ENCODE data around the gene SCAF8.
"Not testable (repeated sequence)": the region's sequence is repeated elsewhere in the genome, so short reads cannot be mapped to it uniquely, and the experiment has no call there.

SCAF8 gene

DNA sequence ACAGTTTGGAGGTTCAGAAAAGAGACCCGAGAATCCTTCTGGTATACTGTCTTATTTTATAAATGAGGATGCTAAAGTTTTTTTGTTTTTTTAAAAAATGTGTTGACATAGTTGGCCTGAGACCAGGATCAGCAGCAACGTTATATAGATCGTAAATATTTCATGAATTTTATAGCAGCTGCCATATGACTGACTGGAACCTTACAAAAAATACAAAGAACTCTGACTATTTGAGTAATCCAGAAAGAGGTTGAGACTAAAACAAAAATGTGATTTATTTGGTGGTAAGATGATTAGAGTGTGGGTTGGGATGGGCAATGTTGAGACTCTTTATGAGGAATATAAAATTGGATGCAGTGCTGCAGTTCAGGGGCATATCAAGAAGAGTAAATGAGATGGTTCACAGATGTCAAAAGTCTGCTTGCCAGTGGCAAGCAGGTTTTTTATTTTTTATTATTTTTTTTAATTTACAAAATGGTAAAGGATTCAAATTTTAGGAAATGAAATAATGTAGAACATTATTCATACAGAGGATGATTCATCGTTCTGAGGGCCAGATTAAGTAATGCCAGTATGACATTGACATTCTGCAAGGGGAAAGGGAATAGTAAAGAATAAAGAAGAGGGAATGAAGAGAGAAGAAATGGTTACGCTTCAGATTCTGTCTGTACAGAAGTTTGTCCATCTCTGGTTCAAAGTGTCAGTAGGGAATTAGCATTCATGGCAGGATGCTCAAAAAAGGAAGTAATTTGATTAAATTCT is 58.5 kb downstream of the SCAF8 start:
- H3K4me3 ChIP-seq (ENCODE audit: low read length), result no peak overlapping the region
- DNase-seq (ENCODE audit: low read depth), result peak; percentile 49
- H3K27me3 ChIP-seq (replicated peaks; ENCODE audit: control insufficient read depth, insufficient read depth, low read length), result no peaks in the 10 kb centered on the region
- H3K9me3 ChIP-seq (ENCODE audit: control insufficient read depth, low read length), result no peaks in the 10 kb centered on the region
- peaks cover 34% of the 10 kb centered on the region for H3K36me3 ChIP-seq (ENCODE audit: control insufficient read depth, insufficient read depth, low read length, severe bottlenecking)
- peaks cover 20% of the 10 kb centered on the region for H3K4me1 ChIP-seq (ENCODE audit: control insufficient read depth, insufficient read depth, low read length)
- H3K9ac ChIP-seq (ENCODE audit: low read length), result no peak overlapping the region

DNA sequence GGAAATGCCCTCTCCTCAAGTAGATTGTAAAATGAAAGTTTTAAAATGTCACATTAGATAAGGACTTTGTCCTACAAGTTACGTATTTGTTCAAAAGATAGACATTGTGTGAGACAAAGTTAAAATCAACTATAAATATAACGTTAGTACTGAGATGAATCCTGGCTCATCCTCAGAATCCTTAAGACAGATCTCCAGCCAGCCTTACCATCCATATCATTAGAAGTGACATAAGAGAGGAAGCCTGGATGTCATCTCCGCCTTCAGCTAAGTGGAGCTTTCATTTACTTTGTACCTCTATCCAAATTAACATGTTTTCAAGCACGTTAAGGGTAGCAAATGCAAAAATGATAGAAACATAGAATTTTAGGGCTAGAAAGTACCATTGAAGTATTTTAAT is 59.1 kb downstream of the SCAF8 start:
- Histone ChIP-seq H3K27me3 (replicated peaks; ENCODE audit: control insufficient read depth, insufficient read depth, low read length) (no peaks in the 10 kb centered on the region), H3K9me3 (ENCODE audit: control insufficient read depth, low read length) (no peaks in the 10 kb centered on the region), H3K4me3 (ENCODE audit: low read length) (no peak overlapping the region), H3K36me3 (ENCODE audit: control insufficient read depth, insufficient read depth, low read length, severe bottlenecking) (peaks cover 39% of the 10 kb centered on the region), H3K4me1 (ENCODE audit: control insufficient read depth, insufficient read depth, low read length) (peaks cover 20% of the 10 kb centered on the region), H3K9ac (ENCODE audit: low read length) (no peak overlapping the region)
- no peak for DNase-seq (ENCODE audit: low read depth)

DNA sequence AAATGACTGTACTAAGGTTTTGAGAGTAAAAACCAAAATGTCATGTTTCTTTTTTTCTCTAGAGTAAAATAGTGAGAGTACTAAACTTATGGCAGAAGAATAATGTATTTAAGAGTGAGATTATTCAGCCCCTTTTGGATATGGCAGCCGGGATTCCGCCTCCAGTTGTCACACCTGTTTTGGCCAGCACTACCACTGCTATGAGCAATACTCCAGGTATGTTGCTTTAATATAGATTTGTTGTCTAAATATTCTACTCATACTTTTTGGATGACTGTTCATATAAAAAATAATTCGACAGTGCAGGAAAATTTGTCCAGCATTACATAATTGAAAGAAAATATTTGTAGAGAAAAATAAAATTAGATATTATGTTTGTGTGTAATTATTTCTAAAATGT is 59.5 kb downstream of the SCAF8 start:
- H3K36me3 ChIP-seq (ENCODE audit: control insufficient read depth, insufficient read depth, low read length, severe bottlenecking), result peaks cover 40% of the 10 kb centered on the region
- H3K9me3 ChIP-seq (ENCODE audit: control insufficient read depth, low read length), result no peaks in the 10 kb centered on the region
- H3K27me3 ChIP-seq (replicated peaks; ENCODE audit: control insufficient read depth, insufficient read depth, low read length), result no peaks in the 10 kb centered on the region
- DNase-seq (ENCODE audit: low read depth), result peak; percentile 6
- H3K4me1 ChIP-seq (ENCODE audit: control insufficient read depth, insufficient read depth, low read length), result peaks cover 20% of the 10 kb centered on the region
- H3K9ac ChIP-seq (ENCODE audit: low read length), result no peak overlapping the region
- no peak overlapping the region for H3K4me3 ChIP-seq (ENCODE audit: low read length)

DNA sequence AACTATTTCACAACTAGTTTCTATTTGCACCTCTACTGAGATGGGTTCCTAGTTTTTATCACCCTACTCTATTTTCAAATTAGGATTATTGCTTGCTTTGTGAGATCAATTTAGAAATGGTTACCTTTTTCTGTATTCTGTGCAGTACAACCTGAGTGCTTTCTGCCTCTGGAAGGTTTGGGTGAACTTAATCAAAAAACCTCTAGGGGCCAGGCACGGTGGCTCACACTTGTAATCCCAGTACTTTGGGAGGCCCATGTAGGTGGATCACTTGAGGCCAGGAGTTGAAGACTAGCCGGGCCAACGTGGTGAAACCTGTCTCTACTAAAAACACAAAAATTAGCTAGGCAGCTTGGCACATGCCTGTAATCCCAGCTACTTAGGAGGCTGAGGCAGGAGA is 63.3 kb downstream of the SCAF8 start:
- no peaks in the 10 kb centered on the region for H3K27me3 ChIP-seq (replicated peaks; ENCODE audit: control insufficient read depth, insufficient read depth, low read length)
- H3K4me3 ChIP-seq (ENCODE audit: low read length), result no peak overlapping the region
- no peaks in the 10 kb centered on the region for H3K9me3 ChIP-seq (ENCODE audit: control insufficient read depth, low read length)
- no peak for DNase-seq (ENCODE audit: low read depth)
- H3K4me1 ChIP-seq (ENCODE audit: control insufficient read depth, insufficient read depth, low read length), result peaks cover 12% of the 10 kb centered on the region
- H3K36me3 ChIP-seq (ENCODE audit: control insufficient read depth, insufficient read depth, low read length, severe bottlenecking), result peaks cover 52% of the 10 kb centered on the region
- no peak overlapping the region for H3K9ac ChIP-seq (ENCODE audit: low read length)

DNA sequence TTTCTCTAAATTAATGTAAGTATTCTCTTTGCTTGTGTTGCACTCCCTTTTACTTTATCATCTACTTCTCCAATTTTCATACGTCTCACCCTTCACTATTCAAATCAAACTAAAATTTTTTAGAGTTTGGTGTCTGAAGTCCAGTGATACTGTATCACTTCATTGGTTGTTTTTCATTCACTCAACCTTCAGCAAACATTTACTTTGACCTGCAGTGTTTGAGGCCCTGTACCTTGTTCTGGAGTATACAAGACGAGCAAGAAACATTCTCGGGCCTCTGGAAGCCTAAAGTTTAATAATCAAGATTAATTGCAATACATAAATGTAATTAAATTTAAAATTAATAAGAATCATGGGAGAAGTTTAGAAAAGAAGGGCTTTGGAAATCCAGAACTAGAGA is 64.6 kb downstream of the SCAF8 start:
- no peak overlapping the region for H3K9ac ChIP-seq (ENCODE audit: low read length)
- no peaks in the 10 kb centered on the region for H3K27me3 ChIP-seq (replicated peaks; ENCODE audit: control insufficient read depth, insufficient read depth, low read length)
- H3K4me1 ChIP-seq (ENCODE audit: control insufficient read depth, insufficient read depth, low read length), result no peaks in the 10 kb centered on the region
- peaks cover 62% of the 10 kb centered on the region for H3K36me3 ChIP-seq (ENCODE audit: control insufficient read depth, insufficient read depth, low read length, severe bottlenecking)
- H3K9me3 ChIP-seq (ENCODE audit: control insufficient read depth, low read length), result no peaks in the 10 kb centered on the region
- no peak for DNase-seq (ENCODE audit: low read depth)
- no peak overlapping the region for H3K4me3 ChIP-seq (ENCODE audit: low read length)

DNA sequence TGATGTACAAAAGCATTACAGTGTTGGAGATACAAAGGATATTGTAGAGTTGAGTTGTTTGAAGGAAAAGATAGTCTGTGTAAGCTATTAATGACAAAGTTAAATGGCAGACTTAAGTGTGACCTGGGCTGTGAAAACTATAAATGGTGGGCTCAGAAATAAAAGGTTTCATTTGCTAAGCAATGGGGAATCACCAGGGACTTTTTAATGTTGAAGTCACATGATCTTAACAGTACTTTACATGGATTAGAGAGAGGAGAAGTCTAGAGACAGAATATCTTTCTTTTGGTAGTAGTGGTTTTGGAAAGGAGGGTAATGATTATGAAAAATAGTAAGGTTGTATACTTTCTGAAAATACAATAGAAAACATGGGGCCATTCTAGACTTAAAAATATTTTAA is 67.1 kb downstream of the SCAF8 start:
- no peak overlapping the region for H3K4me3 ChIP-seq (ENCODE audit: low read length)
- no peak overlapping the region for H3K9ac ChIP-seq (ENCODE audit: low read length)
- H3K36me3 ChIP-seq (ENCODE audit: control insufficient read depth, insufficient read depth, low read length, severe bottlenecking), result peaks cover 69% of the 10 kb centered on the region
- H3K27me3 ChIP-seq (replicated peaks; ENCODE audit: control insufficient read depth, insufficient read depth, low read length), result no peaks in the 10 kb centered on the region
- no peaks in the 10 kb centered on the region for H3K4me1 ChIP-seq (ENCODE audit: control insufficient read depth, insufficient read depth, low read length)
- H3K9me3 ChIP-seq (ENCODE audit: control insufficient read depth, low read length), result no peaks in the 10 kb centered on the region
- DNase-seq (ENCODE audit: low read depth), result no peak

DNA sequence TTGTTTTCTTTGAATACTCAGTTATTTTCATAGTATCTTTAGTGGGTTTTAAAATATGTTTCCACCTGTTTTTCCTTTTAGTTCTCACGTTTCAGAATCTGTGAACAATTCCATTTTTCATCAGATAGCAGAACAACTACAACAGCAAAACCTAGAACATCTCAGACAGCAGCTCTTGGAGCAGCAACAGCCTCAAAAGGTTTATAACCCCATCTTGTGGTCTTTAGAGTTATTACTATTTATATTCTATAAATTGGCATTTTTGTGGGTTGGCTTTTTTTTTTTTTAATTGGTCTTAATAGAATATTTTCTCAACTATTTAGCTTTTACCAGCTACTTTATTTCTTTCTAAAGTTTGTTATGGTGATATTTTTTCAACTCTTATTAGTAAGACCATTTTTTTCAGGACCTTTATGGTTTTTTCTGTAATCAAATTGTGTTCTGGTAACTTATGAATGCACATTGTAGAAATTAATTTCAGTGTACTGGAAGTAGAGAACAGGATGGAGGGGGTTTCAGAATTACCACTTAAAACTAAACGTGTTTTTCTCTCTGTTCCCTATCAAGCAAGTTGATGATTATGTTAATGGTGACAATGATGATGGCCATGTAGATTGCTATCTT is 72.2 kb downstream of the SCAF8 start:
- no peak overlapping the region for H3K4me3 ChIP-seq (ENCODE audit: low read length)
- H3K9me3 ChIP-seq (ENCODE audit: control insufficient read depth, low read length), result no peaks in the 10 kb centered on the region
- peak; percentile 78 for DNase-seq (ENCODE audit: low read depth)
- H3K4me1 ChIP-seq (ENCODE audit: control insufficient read depth, insufficient read depth, low read length), result peaks cover 7% of the 10 kb centered on the region
- H3K27me3 ChIP-seq (replicated peaks; ENCODE audit: control insufficient read depth, insufficient read depth, low read length), result no peaks in the 10 kb centered on the region
- peaks cover 80% of the 10 kb centered on the region for H3K36me3 ChIP-seq (ENCODE audit: control insufficient read depth, insufficient read depth, low read length, severe bottlenecking)
- no peak overlapping the region for H3K9ac ChIP-seq (ENCODE audit: low read length)

DNA sequence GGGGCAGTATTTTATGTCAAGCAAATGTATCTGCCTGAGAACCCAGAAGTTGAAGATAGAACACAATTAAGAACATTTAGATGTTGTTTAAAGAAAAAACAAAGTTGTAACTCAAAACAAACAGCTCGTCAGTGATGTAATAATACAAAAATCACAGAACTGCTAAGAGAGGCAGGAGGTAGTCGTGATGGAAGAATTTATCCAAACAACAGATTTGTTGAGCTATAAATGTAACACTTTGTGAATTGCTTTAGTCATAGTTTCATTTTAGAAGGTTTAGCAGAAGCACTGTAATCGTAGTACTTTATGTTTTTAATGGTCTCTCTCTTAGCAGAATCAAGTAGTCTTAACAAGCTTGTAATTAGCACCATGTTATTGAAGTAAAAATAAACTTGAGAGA is 73.6 kb downstream of the SCAF8 start:
- Histone ChIP-seq H3K36me3 (ENCODE audit: control insufficient read depth, insufficient read depth, low read length, severe bottlenecking) (peaks cover 85% of the 10 kb centered on the region), H3K4me1 (ENCODE audit: control insufficient read depth, insufficient read depth, low read length) (peaks cover 7% of the 10 kb centered on the region), H3K27me3 (replicated peaks; ENCODE audit: control insufficient read depth, insufficient read depth, low read length) (no peaks in the 10 kb centered on the region), H3K9me3 (ENCODE audit: control insufficient read depth, low read length) (no peaks in the 10 kb centered on the region), H3K4me3 (ENCODE audit: low read length) (no peak overlapping the region), H3K9ac (ENCODE audit: low read length) (no peak overlapping the region)
- peak; percentile 44 for DNase-seq (ENCODE audit: low read depth)

DNA sequence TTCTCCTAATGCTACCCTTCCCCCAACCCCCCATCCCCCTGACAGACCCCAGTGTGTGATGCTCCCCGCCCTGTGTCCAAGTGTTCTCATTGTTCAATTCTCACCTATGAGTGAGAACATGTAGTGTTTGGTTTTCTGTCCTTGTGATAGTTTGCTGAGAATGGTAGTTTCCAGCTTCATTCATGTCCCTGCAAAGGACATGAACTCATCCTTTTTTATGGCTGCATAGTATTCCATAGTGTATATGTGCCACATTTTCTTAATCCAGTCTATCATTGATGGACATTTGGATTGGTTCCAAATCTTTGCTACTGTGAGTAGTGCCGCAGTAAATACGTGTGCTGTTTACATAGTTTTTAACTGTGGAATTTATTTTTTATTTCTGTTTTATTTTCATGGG is 78.4 kb downstream of the SCAF8 start:
- H3K4me3 ChIP-seq (ENCODE audit: low read length); H3K9ac ChIP-seq (ENCODE audit: low read length); H3K27me3 ChIP-seq (replicated peaks; ENCODE audit: control insufficient read depth, insufficient read depth, low read length); H3K4me1 ChIP-seq (ENCODE audit: control insufficient read depth, insufficient read depth, low read length); DNase-seq (ENCODE audit: low read depth); H3K9me3 ChIP-seq (ENCODE audit: control insufficient read depth, low read length): not testable (repeated sequence)
- peaks cover 90% of the 10 kb centered on the region for H3K36me3 ChIP-seq (ENCODE audit: control insufficient read depth, insufficient read depth, low read length, severe bottlenecking)

DNA sequence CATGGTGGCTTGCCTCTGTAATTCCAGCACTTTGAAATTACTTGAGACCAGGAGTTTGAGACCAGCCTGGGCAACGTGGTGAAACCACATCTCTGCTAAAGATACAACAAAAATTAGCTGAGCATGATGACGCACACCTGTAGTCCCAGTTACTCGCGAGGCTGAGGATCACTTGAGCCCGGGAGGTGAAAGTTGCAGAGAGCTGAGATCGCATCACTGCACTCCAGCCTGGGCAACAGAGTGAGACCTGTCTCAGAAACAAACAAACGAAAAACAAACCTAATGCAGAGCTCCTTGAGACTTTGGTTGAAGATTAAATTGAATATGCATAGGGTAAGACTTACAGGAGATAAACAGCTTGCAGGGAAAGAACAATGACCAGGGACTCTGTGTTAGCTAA is 80.8 kb downstream of the SCAF8 start:
- H3K36me3 ChIP-seq (ENCODE audit: control insufficient read depth, insufficient read depth, low read length, severe bottlenecking), result peaks cover 96% of the 10 kb centered on the region

DNA sequence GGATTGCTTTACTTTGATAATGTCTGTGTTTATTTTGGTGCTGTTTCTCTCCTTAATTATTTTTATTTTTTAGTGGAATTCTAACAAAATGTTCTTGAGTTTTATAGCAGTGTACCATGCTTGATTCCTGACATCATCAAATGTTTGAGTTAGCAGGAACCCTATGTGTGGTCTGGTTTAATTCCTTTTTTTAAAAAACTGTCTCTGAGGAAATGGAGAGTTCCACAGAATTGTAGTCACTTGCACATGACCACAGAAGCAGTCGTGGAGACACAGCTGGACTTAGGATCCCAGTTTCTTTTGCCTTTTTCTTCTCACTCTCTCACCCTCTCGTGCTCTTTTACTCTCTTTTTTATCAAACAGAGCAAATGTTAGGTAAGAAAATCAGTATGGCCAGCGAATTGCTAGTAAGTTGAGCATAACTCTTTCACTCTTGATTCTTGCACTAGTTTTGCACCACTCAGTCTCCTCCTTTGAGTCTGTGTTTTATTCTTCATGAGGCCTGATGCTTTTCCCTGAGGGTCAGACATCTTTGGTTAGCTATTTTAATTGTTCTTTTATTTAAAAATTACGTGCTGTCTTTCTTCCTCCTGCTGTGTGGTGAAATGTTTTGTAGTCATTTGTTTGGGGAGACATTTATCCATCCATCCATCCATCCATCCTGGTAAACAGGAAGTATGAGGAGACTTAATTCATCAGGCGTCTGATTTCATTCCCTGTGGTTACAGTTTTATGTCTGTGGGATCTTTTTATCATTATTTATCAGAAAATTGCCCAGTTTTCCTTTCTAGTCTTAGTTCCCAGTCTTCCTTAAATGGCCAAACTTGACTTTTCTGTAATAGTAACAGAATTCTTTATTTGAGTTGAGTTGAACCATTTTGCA is 83.0 kb downstream of the SCAF8 start:
- Histone ChIP-seq H3K4me1 (ENCODE audit: control insufficient read depth, insufficient read depth, low read length) (no peaks in the 10 kb centered on the region), H3K27me3 (replicated peaks; ENCODE audit: control insufficient read depth, insufficient read depth, low read length) (no peaks in the 10 kb centered on the region), H3K9ac (ENCODE audit: low read length) (no peak overlapping the region), H3K36me3 (ENCODE audit: control insufficient read depth, insufficient read depth, low read length, severe bottlenecking) (peaks cover 96% of the 10 kb centered on the region), H3K9me3 (ENCODE audit: control insufficient read depth, low read length) (no peaks in the 10 kb centered on the region), H3K4me3 (ENCODE audit: low read length) (no peak overlapping the region)
- DNase-seq (ENCODE audit: low read depth), result peak; percentile 59

More for the DNA sequence above, 80.8 kb downstream of the SCAF8 start:
- Histone ChIP-seq H3K4me1 (ENCODE audit: control insufficient read depth, insufficient read depth, low read length) (no peaks in the 10 kb centered on the region), H3K27me3 (replicated peaks; ENCODE audit: control insufficient read depth, insufficient read depth, low read length) (no peaks in the 10 kb centered on the region), H3K9ac (ENCODE audit: low read length) (no peak overlapping the region), H3K4me3 (ENCODE audit: low read length) (no peak overlapping the region), H3K9me3 (ENCODE audit: control insufficient read depth, low read length) (no peaks in the 10 kb centered on the region)
- DNase-seq (ENCODE audit: low read depth), result no peak
